NCI-H1436 treated with DMSO at 0.1 percent for 48 hours (cell line): ENCODE results near the gene TPM4.
"Not testable (repeated sequence)": the region's sequence is repeated elsewhere in the genome, so short reads cannot be mapped to it uniquely, and the experiment has no call there.

Source experiments
- DNase-seq: peaks from one replicate; lab custom pipeline; 2025; lab: John Stamatoyannopoulos, UW

The TPM4 gene

DNA sequence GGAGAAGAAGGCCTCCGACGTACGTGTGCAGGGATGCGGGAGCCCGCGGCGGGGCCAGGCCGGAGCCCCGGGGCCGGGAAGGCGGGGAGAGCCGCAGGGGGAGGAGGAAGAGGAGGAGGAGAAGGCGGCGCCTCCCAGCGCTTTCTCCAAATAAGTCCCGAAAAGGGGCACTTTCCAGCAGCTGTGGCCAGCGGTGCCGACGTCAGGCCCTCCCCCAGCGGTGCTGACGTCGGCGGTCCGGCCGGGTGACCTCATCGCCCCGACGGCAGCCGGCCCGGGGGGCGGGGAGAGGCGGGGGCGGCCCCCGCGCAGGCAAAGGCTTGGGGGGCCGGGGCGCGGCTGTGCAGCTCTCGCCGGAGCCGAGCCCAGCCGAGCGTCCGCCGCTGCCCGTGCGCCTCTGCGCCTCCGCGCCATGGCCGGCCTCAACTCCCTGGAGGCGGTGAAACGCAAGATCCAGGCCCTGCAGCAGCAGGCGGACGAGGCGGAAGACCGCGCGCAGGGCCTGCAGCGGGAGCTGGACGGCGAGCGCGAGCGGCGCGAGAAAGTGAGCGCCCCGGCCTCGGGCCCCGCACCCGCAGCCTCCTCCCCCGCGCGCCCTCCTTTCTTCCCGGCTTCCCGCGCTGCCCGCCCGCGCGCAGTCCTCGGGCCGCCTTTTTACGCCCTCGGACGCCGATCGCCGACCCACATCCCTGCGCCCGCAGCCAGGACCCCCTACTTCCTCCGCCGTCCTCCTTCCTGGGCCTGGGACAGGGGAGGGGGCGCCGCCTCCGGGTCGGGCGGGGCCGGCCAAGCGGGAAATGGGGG is at the start of gene TPM4:
Gene TPM4 (plus strand): TSS at position 342 of the 804 bp plus-strand sequence. CDS start 71 bp downstream, at position 413.
- DNase-seq: no peak

DNA sequence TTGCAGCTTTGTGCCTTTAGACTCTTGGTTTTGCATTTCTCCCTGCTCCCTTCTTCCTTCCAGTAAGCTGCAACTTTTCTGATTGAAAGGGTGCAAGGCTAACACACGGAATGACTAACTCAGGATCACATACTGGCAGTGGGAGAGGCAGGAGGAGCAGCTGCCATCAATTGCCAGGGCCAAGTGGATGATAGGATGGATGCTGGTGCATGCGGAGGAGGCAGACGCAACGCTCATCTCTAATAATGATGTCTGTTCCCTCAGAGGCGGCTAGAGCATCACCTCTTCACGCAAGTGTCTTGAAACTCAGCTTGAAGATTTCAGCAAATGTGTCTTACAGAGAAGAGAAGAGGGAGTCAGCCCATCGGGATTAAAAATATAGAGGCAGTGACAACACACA is 49.5 kb upstream of the TPM4 start:
- DNase-seq: no peak

DNA sequence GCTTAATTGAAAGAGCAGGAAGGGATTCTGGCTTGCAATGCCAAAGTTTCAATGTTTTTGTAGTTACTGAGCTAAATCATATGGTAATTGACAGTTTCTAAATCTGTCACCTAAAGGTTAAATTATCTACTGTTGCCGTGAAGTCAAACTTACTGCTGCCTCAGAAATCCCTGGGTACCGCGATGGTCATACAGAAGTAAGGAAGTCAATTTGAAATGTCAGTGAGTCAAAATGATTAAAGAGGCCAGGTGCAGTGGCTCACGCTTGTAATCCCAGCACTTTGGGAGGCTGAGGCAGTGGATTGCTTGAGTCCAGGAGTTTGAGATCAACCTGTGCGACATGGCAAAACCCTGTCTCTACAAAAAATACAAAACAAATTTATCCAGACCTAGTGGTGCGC is 48.8 kb upstream of the TPM4 start:
- DNase-seq: no peak

DNA sequence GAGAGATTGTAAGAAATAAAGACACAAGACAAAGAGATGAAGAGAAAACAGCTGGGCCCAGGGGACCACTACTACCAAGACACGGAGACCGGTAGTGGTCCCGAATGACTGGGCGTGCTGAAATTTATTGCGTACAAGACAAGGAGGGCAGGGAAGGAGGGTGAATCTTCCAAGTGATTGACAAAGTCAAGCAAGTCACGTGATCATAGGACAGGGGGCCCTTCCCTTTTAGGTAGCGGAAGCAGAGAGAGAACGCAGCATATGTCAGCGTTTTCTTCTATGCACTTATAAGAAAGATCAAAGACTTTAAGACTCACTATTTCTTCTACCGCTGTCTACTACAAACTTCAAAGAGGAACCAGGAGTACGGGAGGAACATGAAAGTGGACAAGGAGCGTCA is 46.1 kb upstream of the TPM4 start:
- DNase-seq: not testable (repeated sequence)

DNA sequence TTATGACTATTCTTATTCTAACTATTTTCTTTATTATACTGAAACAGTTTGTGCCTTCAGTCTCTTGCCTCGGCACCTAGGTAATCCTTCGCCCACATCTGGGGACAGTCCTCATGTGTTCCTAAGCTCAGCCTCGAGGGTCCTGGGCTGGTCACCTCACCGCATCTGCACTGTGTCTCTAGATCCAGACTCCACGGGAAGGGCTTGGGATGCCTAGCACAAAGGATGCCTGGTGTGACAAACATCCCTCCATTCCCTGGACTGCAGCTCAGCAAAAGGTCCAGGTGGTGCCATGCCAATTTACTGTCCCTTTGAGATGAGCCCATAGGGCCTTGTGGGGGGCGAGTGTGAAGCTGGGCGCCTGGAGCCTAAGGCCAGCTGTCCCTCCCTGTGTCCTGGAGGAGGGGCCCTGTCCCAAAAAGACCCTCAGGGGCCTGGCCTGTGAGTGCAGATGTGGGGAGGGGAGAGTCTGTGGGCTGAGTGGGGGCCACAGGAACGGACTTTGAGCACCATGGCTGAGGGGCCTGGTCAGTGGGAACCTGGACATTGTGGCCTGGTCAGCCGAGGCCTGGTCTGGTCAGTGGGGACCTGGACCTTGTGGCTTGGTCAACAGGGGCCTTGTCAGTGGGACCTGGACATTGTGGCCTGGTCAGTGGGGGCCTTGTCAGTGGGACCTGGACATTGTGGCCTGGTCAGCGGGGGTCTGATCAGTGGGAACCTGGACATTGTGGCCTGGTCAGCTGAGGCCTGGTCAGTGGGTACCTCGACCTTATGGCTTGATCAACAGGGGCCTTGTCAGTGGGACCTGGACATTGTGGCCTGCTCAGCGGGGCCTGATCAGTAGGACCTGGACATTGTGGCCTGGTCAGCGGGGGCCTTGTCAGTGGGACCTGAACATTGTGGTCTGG is 45.1 kb upstream of the TPM4 start:
- DNase-seq: no peak

DNA sequence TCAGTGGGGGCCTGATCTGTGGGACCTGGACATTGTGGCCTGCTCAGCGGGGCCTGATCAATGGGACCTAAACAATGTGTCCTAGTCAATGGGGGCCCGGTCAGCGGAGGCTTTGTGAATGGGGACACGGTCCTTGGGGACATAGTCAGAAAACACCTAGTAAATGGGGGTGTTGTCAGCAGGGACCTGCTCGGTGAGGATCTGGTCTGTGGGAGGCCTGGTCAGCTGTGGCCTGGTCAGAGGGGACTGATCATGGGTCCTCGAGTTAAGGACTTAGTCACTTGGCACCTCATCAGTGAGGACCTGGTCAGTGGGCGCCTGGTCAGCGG is 44.5 kb upstream of the TPM4 start:
- no peak for DNase-seq

DNA sequence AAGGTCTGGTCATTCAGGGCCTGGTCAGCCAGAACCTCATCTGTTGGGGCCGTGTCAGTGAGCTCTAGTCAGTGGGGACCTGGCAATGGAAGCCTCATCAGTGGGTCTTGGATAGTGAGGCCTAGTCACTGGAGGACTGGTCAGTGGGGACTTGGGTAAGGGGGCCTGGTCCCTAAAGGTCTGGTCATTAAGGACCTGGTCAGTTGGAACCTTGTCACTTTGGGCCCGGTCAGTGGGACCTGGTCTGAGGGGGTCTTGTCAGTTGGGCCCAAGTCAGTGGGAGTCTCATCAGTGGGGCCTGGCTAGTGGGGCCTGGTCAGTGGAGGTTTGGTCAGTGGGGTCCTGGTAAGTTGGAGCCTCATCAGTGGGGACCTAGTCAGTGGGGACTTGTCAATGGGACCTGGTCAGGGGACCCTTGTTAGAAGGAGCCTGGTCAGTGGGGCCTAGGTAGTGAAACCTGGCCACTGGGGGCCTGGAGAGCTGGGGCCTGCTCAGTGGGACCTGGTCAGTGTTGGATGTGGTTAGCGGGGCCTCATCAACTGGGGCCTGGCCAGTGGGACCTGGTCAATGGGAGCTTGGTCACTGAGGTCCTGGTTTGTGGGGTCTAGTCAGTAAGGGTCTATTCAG is 43.7 kb upstream of the TPM4 start:
- DNase-seq: no peak

DNA sequence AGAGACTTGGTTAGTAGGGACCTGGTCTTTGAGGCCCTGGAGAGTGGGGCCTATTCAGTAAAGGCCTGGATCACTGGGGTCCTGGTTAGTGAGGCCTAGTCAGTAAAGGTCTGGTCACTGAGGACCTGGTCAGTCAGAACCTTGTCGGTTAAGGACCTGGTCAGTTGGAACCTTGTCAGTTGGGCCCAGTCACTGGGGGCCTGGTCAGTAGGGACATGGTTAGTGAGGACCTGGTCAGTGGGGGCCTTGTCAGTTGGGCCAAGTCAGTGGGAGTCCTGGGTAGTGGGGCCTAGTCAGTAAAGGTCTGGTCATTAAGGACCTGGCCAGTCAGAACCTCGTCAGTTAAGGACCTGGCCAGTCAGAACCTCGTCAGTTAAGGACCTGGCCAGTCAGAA is 43.2 kb upstream of the TPM4 start:
- no peak for DNase-seq

DNA sequence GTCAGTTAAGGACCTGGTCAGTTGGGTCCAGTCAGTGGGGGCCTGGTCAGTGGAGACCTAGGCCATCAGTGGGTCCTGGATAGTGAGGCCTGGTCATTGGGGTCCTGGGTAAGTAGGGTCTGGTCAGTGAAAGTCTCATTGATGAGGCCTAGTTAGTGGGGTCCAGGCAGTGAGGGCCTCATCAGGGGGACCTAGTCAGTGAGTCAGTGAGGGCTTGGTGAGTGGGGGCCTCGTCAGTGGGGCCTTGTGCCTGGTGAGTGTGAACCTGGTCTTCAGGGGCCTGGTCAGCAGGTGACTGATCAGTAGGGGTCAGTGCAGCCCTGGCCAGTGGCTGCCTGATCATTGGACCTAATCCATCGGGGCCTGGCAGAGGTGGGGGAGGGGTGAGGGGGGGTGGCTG is 42.6 kb upstream of the TPM4 start:
- DNase-seq: no peak

DNA sequence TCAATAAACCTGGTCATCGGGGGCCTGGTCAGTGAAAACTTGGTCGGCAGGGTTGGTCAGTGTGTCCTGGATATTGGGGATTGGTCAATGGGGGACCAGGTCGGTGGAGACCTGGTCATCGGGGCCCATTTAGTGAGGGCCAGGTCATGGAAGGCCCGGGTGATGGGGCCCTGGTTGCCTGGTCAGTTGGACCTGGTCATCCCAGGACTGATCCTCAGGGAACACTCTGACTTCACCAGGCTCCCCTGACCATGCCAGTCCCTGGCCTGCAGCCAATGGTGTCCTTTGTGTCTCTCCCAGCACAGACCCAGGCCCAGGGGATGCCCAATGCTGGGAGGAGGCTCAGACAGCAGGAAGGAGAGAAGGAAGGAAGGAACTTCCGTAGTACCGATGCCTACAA is 42.1 kb upstream of the TPM4 start:
- DNase-seq: no peak

DNA sequence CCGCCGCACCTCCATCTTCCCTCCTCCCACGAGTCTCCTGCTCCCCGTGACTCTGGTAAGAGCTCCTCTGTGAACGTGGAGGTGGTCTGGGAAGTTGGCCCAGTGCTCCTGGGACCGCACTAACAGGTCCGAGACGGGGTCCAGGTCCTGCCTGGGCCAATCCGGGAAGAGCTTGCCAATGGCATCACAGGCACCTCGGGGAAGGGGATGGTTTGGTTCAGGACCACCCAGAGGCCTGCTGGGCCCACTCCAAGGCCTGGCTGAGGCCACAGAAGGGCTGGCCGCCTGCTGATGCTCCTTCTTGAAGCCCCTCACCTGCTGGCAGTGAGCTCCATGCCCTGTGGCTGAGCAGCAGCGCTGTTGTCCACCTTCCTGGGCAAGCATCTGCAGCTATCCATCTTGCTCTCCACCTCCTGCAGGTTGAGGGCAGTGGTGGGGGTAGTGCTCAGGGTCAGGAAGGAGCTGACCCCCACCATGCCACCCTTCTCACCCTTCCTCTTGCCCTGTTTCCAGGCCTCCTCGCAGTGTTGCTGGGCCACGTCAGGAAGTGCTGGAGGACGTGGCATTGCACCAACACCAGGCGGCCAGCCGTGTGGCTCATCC is 41.2 kb upstream of the TPM4 start:
- no peak for DNase-seq

DNA sequence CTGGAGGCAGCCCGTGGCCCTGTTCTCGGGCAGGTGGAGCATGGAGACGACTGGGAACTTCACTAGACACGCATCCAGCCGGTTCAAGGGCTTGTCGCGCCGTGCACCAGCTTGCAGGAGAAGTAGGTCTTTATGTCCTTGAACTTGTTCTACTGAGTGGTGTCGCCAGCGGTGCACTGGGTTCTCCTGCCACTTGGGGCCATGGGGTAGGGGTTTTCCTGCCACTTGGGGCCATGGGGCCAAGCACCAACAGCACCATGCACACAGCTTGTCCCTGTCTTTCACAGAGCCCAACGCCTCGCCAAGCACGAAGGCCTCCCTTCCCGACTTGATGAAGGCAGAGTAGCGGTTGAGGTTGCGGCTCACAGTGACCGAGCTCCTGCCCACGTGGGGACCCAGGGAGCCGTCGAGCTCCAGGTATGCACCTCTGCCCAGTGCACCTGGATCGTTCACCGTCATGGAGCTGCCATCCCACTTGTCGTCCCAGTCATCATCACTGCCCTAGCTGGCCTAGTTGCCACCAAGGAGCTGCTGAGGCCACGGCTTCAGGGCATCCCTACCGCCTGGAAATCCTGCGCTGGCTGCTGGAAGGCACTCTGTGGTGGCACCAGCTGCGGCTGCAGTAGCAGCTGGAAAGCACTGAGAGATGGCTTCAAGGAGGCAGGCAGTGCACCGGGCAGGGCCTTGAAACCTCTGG is 40.5 kb upstream of the TPM4 start:
- DNase-seq: no peak

DNA sequence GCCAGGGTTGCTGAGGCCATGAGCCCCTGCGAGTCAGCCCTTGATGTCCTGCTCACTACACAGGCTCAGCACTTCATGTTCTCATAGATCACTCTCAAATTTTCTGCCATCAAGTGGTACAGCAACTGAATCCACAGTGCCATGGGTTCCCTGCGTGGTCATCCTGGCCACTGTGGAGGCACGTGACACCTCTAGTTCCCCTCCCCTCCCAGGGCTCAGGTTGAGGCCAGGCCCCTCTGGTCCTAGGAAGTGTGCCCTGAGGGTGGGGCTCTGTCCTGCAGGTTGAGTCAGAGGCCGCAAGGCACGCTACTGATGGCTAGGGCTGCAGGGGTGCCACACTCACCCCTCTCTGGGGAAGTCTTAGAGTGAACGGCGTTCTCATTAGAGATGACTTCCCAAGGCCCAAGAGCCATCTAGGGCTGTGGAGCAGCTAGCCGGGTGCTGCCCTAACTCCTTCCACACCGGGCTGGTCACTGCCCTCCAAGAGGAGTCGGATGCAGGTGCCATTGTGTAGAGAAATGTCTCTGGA is 39.8 kb upstream of the TPM4 start:
- no peak for DNase-seq

DNA sequence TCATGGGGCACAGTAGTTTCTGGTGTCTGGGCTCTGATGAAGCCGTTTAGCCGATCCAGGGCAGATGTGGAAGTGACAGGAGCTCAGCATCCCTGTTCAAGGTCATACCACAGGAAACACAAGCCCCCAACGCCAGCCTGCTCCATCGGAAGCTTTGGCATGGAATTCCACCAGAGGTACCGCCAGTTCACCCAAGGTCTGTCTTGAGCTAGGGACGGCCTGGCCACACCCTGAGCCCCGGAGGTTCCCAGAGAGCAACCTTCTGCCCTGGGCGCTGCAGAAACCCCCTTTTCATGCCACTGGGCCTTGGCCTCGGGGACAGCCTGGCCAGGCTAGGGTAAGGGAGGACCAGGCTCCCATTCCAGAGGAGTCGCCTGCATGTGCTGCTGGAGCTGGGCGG is 39.4 kb upstream of the TPM4 start:
- no peak for DNase-seq

DNA sequence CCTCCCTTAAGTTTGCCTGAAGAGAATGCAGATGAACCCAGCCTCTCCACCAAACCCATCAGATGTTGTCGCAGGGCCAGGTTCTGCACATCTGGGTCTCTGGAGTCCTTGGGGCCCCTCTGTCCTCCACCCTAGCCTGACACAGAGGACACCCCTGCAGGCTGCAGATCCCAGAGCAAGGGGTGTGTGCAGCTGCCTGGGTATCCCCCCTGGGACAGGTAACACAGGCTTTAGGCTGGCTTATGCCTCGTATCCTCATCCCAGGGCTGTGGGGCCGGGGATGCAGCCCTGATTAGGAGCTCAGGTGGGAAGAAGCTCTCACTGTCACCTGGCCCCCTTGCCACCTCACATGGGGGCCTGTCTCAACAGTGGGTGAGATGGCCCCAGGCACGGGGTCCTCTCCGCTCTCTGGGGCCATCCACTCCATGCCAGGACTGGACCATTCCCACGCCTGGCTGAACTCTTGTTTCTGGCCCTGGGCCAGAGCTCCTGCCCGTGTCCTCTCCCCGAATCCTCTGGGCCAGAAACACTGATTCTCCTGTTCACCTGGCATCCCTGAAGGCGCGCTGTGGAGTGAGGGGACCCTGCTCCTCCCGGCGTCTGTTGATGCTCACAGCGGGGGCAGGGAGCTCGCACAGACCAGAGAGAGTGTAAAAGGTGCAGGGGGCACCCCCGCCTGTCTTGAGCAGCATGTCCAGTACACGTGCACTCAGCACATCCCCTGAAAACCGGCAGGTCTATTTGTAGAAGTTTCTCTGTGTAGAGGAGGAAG is 38.7 kb upstream of the TPM4 start:
- DNase-seq: no peak

DNA sequence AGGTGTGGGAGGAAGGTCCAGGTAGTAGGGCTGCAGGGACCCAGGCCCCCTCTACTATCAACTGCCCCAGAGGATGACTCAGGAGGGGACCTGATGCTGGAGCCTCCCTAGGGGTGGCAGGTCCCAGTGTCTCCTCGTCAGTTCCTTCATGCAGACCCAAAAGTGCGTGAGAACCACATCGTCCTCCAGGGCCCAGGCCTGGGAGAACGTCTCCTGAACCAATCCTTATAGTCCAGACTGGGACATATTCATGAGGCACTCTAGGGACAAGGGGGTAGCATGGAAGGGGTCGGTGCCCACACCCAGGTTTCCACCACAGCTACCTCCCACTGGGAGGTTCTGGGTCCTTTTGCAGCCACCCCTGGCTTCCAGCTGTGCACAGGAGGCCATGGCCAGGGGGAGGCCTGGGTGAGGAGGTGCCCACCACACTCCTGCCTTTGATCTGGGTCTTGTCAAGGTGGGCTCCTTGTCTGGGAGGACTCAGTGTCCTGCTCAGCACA is 38.0 kb upstream of the TPM4 start:
- DNase-seq: no peak

DNA sequence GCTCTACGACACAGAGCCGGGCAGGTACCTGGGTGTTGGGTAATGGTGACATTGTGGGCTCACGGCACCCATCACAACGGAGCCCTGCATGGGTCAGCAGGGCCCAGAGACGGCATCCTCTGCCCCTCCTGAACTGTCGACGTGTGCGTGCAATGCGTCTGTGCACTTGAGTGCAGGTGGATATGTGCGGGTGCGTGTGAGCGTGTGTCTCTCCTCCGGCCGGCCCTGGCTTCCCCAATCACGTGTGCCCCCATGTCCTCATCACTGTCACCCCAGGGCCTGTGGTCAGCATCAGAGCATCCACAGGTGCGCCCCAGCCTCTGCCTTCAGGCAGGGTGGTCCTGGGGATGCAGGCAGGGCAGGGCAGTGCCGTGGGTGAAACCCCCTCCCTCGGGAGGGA is 37.2 kb upstream of the TPM4 start:
- DNase-seq: no peak

DNA sequence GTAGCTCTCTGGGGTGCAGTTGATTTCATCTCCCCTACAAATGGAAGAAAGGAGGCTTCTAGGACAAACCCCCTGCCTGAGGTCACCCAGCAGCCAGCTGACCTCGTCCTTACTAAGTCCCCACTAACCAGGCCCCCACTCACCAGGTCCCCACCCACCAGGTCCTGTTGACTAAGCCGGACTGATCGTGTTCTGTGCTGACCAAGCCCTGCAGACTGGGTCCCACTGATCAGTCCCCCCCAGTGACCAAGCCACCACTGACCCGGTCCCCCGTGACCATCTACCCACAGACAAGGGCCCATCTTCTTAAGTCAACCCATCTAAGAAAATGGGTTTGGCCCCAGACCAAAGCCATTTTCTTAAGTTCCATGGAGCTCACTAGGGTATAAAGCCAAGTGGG is 36.8 kb upstream of the TPM4 start:
- DNase-seq: no peak

DNA sequence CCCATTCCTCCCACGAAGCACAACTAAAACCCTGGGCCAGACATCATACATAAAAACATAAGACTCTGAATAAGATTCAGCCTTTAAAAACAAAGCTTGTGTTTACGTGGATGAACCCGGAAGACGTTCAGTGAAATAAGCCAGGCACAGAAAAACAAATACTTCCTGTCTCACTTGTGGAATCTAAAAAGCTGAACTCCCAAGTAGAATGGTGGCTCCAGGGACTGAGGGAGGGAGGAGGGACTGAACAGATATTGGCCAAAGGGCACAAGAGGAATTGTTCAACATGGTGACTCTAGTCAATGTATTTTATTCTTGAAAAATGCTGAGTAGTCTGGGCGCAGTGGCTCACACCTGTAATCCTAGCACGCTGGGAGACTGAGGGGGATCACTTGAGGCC is 35.7 kb upstream of the TPM4 start:
- no peak for DNase-seq

DNA sequence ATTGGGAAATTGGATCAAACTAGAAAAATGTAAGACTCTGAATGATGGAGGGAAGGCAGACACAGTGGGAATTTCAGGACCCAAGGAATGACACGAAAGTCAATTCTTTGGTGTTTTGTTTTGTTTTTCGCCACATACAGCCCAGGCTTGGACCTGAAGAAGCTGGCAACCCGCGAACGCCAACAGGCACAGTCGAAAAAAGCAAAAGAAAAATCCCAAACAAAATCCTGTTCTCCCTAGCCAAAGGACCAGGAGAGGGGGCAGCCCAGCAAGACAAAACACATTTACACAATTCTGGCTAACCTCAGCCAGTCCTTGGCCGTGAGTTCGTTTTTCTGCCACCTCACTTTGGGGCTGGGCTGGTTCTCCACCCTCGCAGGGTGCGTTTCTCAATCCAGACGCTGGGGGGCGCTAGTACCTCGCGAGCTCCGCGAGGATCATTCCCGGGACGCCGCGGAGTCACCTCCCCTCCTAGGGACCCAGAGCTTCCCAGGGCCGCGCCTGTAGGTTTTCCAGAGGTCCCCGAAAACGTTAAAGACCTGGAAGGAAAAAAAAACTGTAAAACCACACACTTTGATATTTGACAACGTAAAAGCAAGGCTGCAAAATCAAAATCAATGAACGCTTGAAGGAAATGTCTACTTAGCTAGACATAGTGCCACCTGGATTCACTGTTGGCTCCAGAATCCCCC is 34.9 kb upstream of the TPM4 start:
- DNase-seq: peak; percentile 8
